Measurements from ENCODE around the gene EIF5.

Gene EIF5

GRCh38 chr14:103333754-103334643 is at the start of gene EIF5:
Gene EIF5 (plus strand): TSS chr14:103334237. CDS start chr14:103335861, 1,624 bp downstream.
- peak; percentile 98 to 99 for DNase-seq (ENCODE audit: low read depth in 2 of 2)

GRCh38 chr14:103284574-103285467 is 49.2 kb upstream of the EIF5 start:
- no peak for DNase-seq (ENCODE audit: low read depth in 2 of 2)

- no peak for DNase-seq (ENCODE audit: low read depth in 2 of 2)
Observed at GRCh38 chr14:103286460-103286859, 47.6 kb upstream of the EIF5 start.

- DNase-seq (ENCODE audit: low read depth in 2 of 2): no peak
Observed at GRCh38 chr14:103286968-103287850, 46.8 kb upstream of the EIF5 start.

- no peak for DNase-seq (ENCODE audit: low read depth in 2 of 2)
Observed at GRCh38 chr14:103288076-103288766, 45.8 kb upstream of the EIF5 start.

GRCh38 chr14:103290056-103290455 is 44.0 kb upstream of the EIF5 start:
- DNase-seq (ENCODE audit: low read depth in 2 of 2): no peak

- DNase-seq (ENCODE audit: low read depth in 2 of 2): no peak
Observed at GRCh38 chr14:103290494-103290893, 43.5 kb upstream of the EIF5 start.

GRCh38 chr14:103290961-103291360 is 43.1 kb upstream of the EIF5 start:
- no peak for DNase-seq (ENCODE audit: low read depth in 2 of 2)

GRCh38 chr14:103292426-103293374 is 41.3 kb upstream of the EIF5 start:
- DNase-seq (ENCODE audit: low read depth in 2 of 2): peak; percentile 59 to 67

GRCh38 chr14:103293465-103293864 is 40.6 kb upstream of the EIF5 start:
- DNase-seq (ENCODE audit: low read depth in 2 of 2): no peak

- no peak for DNase-seq (ENCODE audit: low read depth in 2 of 2)
Observed at GRCh38 chr14:103294091-103294490, 39.9 kb upstream of the EIF5 start.

GRCh38 chr14:103296007-103296406 is 38.0 kb upstream of the EIF5 start:
- no peak for DNase-seq (ENCODE audit: low read depth in 2 of 2)

- DNase-seq (ENCODE audit: low read depth in 2 of 2): no peak
Observed at GRCh38 chr14:103296987-103297386, 37.0 kb upstream of the EIF5 start.

GRCh38 chr14:103298620-103299019 is 35.4 kb upstream of the EIF5 start:
- DNase-seq (ENCODE audit: low read depth in 2 of 2): no peak

GRCh38 chr14:103301512-103302354 is 32.3 kb upstream of the EIF5 start:
- no peak for DNase-seq (ENCODE audit: low read depth in 2 of 2)

GRCh38 chr14:103302966-103303365 is 31.1 kb upstream of the EIF5 start:
- no peak for DNase-seq (ENCODE audit: low read depth in 2 of 2)

GRCh38 chr14:103304706-103305105 is 29.3 kb upstream of the EIF5 start:
- DNase-seq (ENCODE audit: low read depth in 2 of 2): no peak

- DNase-seq (ENCODE audit: low read depth in 2 of 2): no peak
Observed at GRCh38 chr14:103308717-103309616, 25.1 kb upstream of the EIF5 start.
